Raji (cell line): ENCODE data around the gene CHAC1.

ENCODE experiments used
- POLR2A ChIP-seq: IDR thresholded peaks from 2 replicates; pipeline ENCODE4 v1.6.1; 2011; ENCODE audit warnings: low read depth, low read length, control low read depth; ENCODE audit not compliant: insufficient read depth

The CHAC1 gene

DNA sequence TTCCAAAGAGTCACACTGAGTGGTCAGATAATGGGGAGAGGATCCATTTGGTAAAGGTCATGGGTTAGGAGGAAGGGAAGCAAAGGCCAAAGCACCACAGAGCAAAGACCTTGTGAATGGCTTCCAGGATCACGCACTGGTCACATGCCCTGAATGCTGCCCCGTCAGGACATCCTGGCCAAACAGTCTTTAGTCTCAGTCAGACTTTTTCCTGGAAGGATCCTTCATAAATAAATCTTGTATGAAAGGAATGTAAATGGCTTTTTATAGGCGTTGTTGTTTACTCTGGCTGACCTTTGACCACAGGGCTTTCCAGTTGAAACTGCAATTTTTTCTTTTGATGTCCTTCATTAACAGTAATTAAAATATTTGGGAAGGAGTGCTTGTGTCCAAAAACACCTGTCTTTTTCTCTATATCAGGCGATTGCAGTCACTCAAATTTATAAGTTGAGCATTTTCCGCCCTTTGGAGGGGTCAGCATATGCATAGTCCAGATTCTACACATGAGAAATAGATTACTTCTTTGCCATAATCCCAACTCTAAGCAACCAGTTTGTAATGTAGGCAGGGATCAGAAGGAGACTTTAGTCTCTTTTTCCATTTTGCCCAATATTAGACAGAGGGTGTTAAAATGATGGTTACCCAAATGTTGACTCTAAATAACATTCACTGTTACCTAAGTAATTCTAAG is 48.4 kb downstream of the CHAC1 start:
- no peak for TF ChIP-seq POLR2A

DNA sequence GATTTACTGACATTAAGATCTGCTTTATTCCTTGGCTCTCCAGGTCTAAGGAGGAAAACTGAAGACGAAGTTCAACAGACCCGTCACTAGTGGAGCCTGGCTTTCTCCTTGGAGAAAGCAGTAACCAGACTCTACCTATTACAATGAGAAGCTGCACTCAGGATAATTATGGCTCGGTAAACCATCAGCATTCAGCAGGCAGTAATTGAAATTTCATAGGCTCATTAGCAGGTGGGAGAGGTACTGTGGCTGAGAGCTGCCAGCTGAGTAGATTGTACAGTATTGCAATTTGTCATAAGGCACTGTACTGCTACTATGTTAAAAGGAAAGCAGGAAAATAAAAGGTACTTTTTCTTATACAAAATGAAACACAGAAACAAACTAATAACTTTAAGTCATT is 51.2 kb downstream of the CHAC1 start:
- no peak for TF ChIP-seq POLR2A
